Measurements from ENCODE around the gene B3GNT8. TPM values are rescaled to one million over a fixed set of nuclear protein-coding genes. Genes with fewer than 3 reads are reported as not detected.

B3GNT8 gene
- total and polyA plus RNA-seq, 2 donors (not counting 1 experiment from before 2014, with no cell fraction given), result 0.27 TPM; not detected in 1

- Mint-ChIP-seq H3K27me3 (no peaks in the 10 kb centered on the region), H3K4me1 (no peaks in the 10 kb centered on the region), H3K9me3 (ENCODE audit: insufficient read depth) (no peaks in the 10 kb centered on the region), H3K27ac (no peak overlapping the region), H3K4me3 (no peak overlapping the region)
- no peak overlapping the region for H3K4me2 ChIP-seq (replicated peaks; ENCODE audit: low read depth, low read length, poor library complexity, severe bottlenecking)
- peaks cover 18% of the 10 kb centered on the region for H3K79me2 ChIP-seq (ENCODE audit: control insufficient read depth, insufficient read depth, low read length)
- ATAC-seq (ENCODE audit: low read depth), result no peak
- POLR2A ChIA-PET, result no interaction called here
- H3K27ac ChIP-seq (ENCODE audit: low read length in 2 of 2), result no peak overlapping the region
- CTCF ChIA-PET, result no interaction called here
- 96% methylated on average over 12 of the region's 12 CpGs for WGBS (ENCODE audit: insufficient coverage)
- H3K4me1 ChIP-seq (ENCODE audit: control insufficient read depth in 2 of 2, insufficient read depth in 2 of 2, low read length in 2 of 2), result no peaks in the 10 kb centered on the region
- H3K9ac ChIP-seq (ENCODE audit: low read length), result no peak overlapping the region
- intact Hi-C loops (cut with micrococcal nuclease), result no loop called here
- H3K36me3 ChIP-seq (replicated peaks in 1 of 2; ENCODE audit: control extremely low read depth in 1 of 2, control insufficient read depth in 1 of 2, extremely low read depth in 1 of 2, insufficient read depth in 2 of 2, low read length in 1 of 2), result peaks cover 0 to 68% of the 10 kb centered on the region in 2 experiments
- no peaks in the 10 kb centered on the region for H3K27me3 ChIP-seq (replicated peaks in 1 of 4; ENCODE audit: control extremely low read depth in 1 of 4, control insufficient read depth in 3 of 4, insufficient read depth in 4 of 4, low read length in 3 of 4)
- no peak overlapping the region for H2AFZ ChIP-seq (ENCODE audit: insufficient read depth, low read depth, low read length, poor library complexity, severe bottlenecking)
- H3K4me3 ChIP-seq (ENCODE audit: control extremely low read depth in 1 of 5, extremely low read depth in 1 of 5, insufficient read depth in 1 of 5, low read depth in 2 of 5, low read length in 4 of 5), result no peak overlapping the region
- DNase-seq, result no peak
- H4K20me1 ChIP-seq (ENCODE audit: control insufficient read depth, insufficient read depth, low read length, poor library complexity, severe bottlenecking), result peaks cover 6% of the 10 kb centered on the region
- TF ChIP-seq EZH2 (IDR thresholded peaks at IDR 0.05; ENCODE audit: borderline replicate concordance, insufficient read depth, low read depth, low read length, poor library complexity, severe bottlenecking) (no peak), CTCF (IDR thresholded peaks at IDR 0.05) (no peak)
- no peaks in the 10 kb centered on the region for H3K9me3 ChIP-seq (ENCODE audit: control extremely low read depth in 1 of 3, control insufficient read depth in 2 of 3, insufficient read depth in 1 of 3, low read length in 2 of 3)
These were observed 10.9 kb downstream of the B3GNT8 start for GRCh38 chr19:41416194-41416674.

DNA sequence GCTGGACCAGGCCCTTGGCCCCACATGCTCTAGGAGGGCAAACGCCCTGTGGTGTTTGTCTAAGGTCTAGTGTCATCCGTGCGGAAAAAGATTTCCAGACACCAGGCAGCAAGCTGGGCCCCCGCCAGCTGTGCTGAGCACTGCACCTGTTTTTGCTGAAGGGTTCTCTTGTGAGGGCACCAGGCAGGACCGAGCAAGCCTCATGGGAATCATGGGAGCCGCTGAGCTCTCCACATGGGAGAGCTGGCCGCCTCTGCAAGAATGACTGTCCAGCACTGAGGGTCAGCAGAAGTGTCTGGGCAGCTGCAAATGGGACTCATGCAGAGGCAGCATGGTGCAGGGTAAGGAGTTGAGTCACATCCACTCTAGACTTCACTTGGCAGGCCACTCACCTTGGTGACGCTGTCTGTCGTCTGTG, 12.0 kb downstream of the B3GNT8 start:
- Histone ChIP-seq H3K79me2 (ENCODE audit: control insufficient read depth, insufficient read depth, low read length) (peaks cover 23% of the 10 kb centered on the region), H3K9ac (ENCODE audit: low read length) (no peak overlapping the region), H3K27me3 (replicated peaks in 1 of 4; ENCODE audit: control extremely low read depth in 1 of 4, control insufficient read depth in 3 of 4, insufficient read depth in 4 of 4, low read length in 3 of 4) (no peaks in the 10 kb centered on the region), H3K4me2 (replicated peaks; ENCODE audit: low read depth, low read length, poor library complexity, severe bottlenecking) (no peak overlapping the region), H4K20me1 (ENCODE audit: control insufficient read depth, insufficient read depth, low read length, poor library complexity, severe bottlenecking) (no peaks in the 10 kb centered on the region), H2AFZ (ENCODE audit: insufficient read depth, low read depth, low read length, poor library complexity, severe bottlenecking) (no peak overlapping the region), H3K36me3 (replicated peaks in 1 of 2; ENCODE audit: control extremely low read depth in 1 of 2, control insufficient read depth in 1 of 2, extremely low read depth in 1 of 2, insufficient read depth in 2 of 2, low read length in 1 of 2) (peaks cover 0 to 63% of the 10 kb centered on the region in 2 experiments), H3K4me1 (ENCODE audit: control insufficient read depth in 2 of 2, insufficient read depth in 2 of 2, low read length in 2 of 2) (peaks cover 2 to 4% of the 10 kb centered on the region in 2 donors), H3K9me3 (ENCODE audit: control extremely low read depth in 1 of 3, control insufficient read depth in 2 of 3, insufficient read depth in 1 of 3, low read length in 2 of 3) (no peaks in the 10 kb centered on the region), H3K27ac (ENCODE audit: low read length in 2 of 2) (no peak overlapping the region), H3K4me3 (ENCODE audit: control extremely low read depth in 1 of 5, extremely low read depth in 1 of 5, insufficient read depth in 1 of 5, low read depth in 2 of 5, low read length in 4 of 5) (no peak overlapping the region)
- Mint-ChIP-seq H3K4me3 (no peak overlapping the region), H3K9me3 (ENCODE audit: insufficient read depth) (no peaks in the 10 kb centered on the region), H3K27me3 (no peaks in the 10 kb centered on the region), H3K4me1 (peaks cover 1% of the 10 kb centered on the region), H3K27ac (no peak overlapping the region)
- ChIA-PET CTCF (no interaction called here), POLR2A (no interaction called here)
- TF ChIP-seq CTCF (IDR thresholded peaks at IDR 0.05), result no peak
- TF ChIP-seq EZH2 (IDR thresholded peaks at IDR 0.05; ENCODE audit: borderline replicate concordance, insufficient read depth, low read depth, low read length, poor library complexity, severe bottlenecking), result no peak
- WGBS (ENCODE audit: insufficient coverage), result 96% methylated on average over 7 of the region's 9 CpGs
- DNase-seq (no peak), ATAC-seq (ENCODE audit: low read depth) (no peak)
- intact Hi-C loops (cut with micrococcal nuclease), result no loop called here
